22Rv1 (cell line): Measurements from ENCODE around the gene LRRC26.

Experiments
- H3K27ac ChIP-seq: fragments of 450-650 bp; 2 replicates; pipeline ENCODE4 v1.5.1; 2017
- CTCF ChIP-seq: fragments of 450-650 bp; IDR thresholded peaks from 2 replicates; pipeline ENCODE4 v1.5.1; 2017; ENCODE audit warnings: mild to moderate bottlenecking
- ZFX ChIP-seq: fragments of 450-650 bp; IDR thresholded peaks from 2 replicates; pipeline ENCODE4 v1.6.1; 2017; ENCODE audit warnings: antibody characterized with exemption, borderline replicate concordance

Gene LRRC26

GRCh38 chr9:137143459-137143858 lies 26.4 kb downstream of the LRRC26 start:
- no peak for TF ChIP-seq CTCF
- no peak for TF ChIP-seq ZFX
- no peak overlapping the region for H3K27ac ChIP-seq

GRCh38 chr9:137141976-137142936 lies 27.6 kb downstream of the LRRC26 start:
- no peak for TF ChIP-seq CTCF
- TF ChIP-seq ZFX: no peak

GRCh38 chr9:137141050-137141810 lies 28.6 kb downstream of the LRRC26 start:
- no peak overlapping the region for H3K27ac ChIP-seq
- no peak for TF ChIP-seq CTCF
- TF ChIP-seq ZFX: no peak

More at GRCh38 chr9:137141976-137142936, 27.6 kb downstream of the LRRC26 start:
- no peak overlapping the region for H3K27ac ChIP-seq

- no peak overlapping the region for H3K27ac ChIP-seq
- TF ChIP-seq ZFX (no peak), CTCF (no peak)
Measured at GRCh38 chr9:137140151-137141012, 29.5 kb downstream of the LRRC26 start.

- TF ChIP-seq ZFX: no peak
- no peak for TF ChIP-seq CTCF
- no peak overlapping the region for H3K27ac ChIP-seq
Measured at GRCh38 chr9:137139468-137140150, 30.2 kb downstream of the LRRC26 start.

GRCh38 chr9:137138722-137139467 lies 31.0 kb downstream of the LRRC26 start, which contains the start of gene GRIN1:
Gene GRIN1, plus strand, starts transcription at chr9:137139154. Its CDS starts 333 bp downstream, at chr9:137139487.
- TF ChIP-seq ZFX (no peak), CTCF (no peak)
- H3K27ac ChIP-seq: no peak within 1 kb of the TSS; the same call in 1 of the 2 replicates
